CD14-positive monocyte (primary cell): Measurements from ENCODE around the gene SLC26A2. TPM values are rescaled to one million over a fixed set of nuclear protein-coding genes. Genes with fewer than 3 reads are reported as not detected.
A peak's percentile ranks its signal among the peaks of the same experiment; 100 is the strongest.

Source experiments
- DNase-seq, 3 donors: peaks; one replicate each; pipeline ENCODE4 v3.0.0-alpha.2; 2011 to 2022
- H2AFZ ChIP-seq: 2 replicates; pipeline ENCODE4 v1.6.0; 2012; ENCODE audit warnings: mild to moderate bottlenecking, low read depth, low read length, inconsistent platforms; ENCODE audit not compliant: insufficient read depth, poor library complexity, severe bottlenecking
- H3K27ac ChIP-seq, 2 donors: 1 replicate in 1 of 2; 2 replicates in 1 of 2; pipeline ENCODE4 v1.5.1; 2012 to 2013; ENCODE audit warnings: low read length in 2 of 2, control low read depth in 1 of 2, inconsistent platforms in 1 of 2, low read depth in 1 of 2, mild to moderate bottlenecking in 1 of 2
- H3K27me3 ChIP-seq, 2 donors: one replicate each; pipeline versions ENCODE4 v1.6.0 to v1.6.1; 2011 to 2013; ENCODE audit warnings: low read length in 2 of 2; ENCODE audit not compliant: control insufficient read depth in 2 of 2, insufficient read depth in 2 of 2
- H3K36me3 ChIP-seq, 2 donors: replicated peaks in 1 of 2; 1 replicate in 1 of 2; 2 replicates in 1 of 2; pipeline versions ENCODE4 v1.5.1 to v1.6.1; 2012 to 2013; ENCODE audit warnings: low read length in 2 of 2, control low read depth in 1 of 2, inconsistent platforms in 1 of 2, mild to moderate bottlenecking in 1 of 2; ENCODE audit not compliant: insufficient read depth in 2 of 2, control insufficient read depth in 1 of 2
- H3K4me1 ChIP-seq, 2 donors: 1 replicate in 1 of 2; 2 replicates in 1 of 2; pipeline versions ENCODE4 v1.5.1 to v1.6.1; 2012 to 2013; ENCODE audit warnings: low read length in 2 of 2, control low read depth in 1 of 2, inconsistent platforms in 1 of 2, mild to moderate bottlenecking in 1 of 2, moderate library complexity in 1 of 2; ENCODE audit not compliant: insufficient read depth in 2 of 2, control insufficient read depth in 1 of 2
- H3K4me2 ChIP-seq: replicated peaks from 2 replicates; pipeline ENCODE3; 2012; ENCODE audit warnings: low read length, moderate library complexity, mild to moderate bottlenecking; ENCODE audit not compliant: poor library complexity, severe bottlenecking; ENCODE audit errors: extremely low read depth
- H3K4me3 ChIP-seq, 3 experiments: fragments of 200-600 bp in 1 of 3; sonication (generic) in 1 of 3; replicated peaks in 1 of 3; 1 replicate in 2 of 3; 2 replicates in 1 of 3; pipeline ENCODE4 v1.5.1; 2011 to 2013; ENCODE audit warnings: low read length in 3 of 3, mild to moderate bottlenecking in 3 of 3, control low read depth in 2 of 3, low read depth in 2 of 3, inconsistent platforms in 1 of 3, moderate library complexity in 1 of 3
- H3K79me2 ChIP-seq: 2 replicates; pipeline ENCODE4 v1.6.0; 2012; ENCODE audit warnings: mild to moderate bottlenecking, control low read depth, inconsistent platforms, low read length, moderate library complexity; ENCODE audit not compliant: insufficient read depth
- H3K9ac ChIP-seq: 2 replicates; pipeline ENCODE4 v1.6.0; 2017; ENCODE audit warnings: low read length, mild to moderate bottlenecking; ENCODE audit not compliant: insufficient read depth, poor library complexity, severe bottlenecking
- H3K9me3 ChIP-seq, 2 donors: replicated peaks in 1 of 2; 1 replicate in 1 of 2; 2 replicates in 1 of 2; pipeline versions ENCODE4 v1.5.1 to v1.6.1; 2012 to 2013; ENCODE audit warnings: low read length in 2 of 2, control low read depth in 1 of 2; ENCODE audit not compliant: control insufficient read depth in 1 of 2, insufficient read depth in 1 of 2
- H4K20me1 ChIP-seq: 2 replicates; pipeline ENCODE4 v1.6.0; 2012; ENCODE audit warnings: mild to moderate bottlenecking, low read length, control low read depth, moderate library complexity; ENCODE audit not compliant: insufficient read depth
- H3K27ac Mint-ChIP-seq, 7 donors: one replicate each; pipeline ENCODE4 v1.8.0; 2020; ENCODE audit warnings: mild to moderate bottlenecking in 7 of 7, mixed read lengths in 7 of 7, moderate library complexity in 6 of 7, inconsistent platforms in 2 of 7
- H3K27me3 Mint-ChIP-seq, 3 donors: one replicate each; pipeline ENCODE4 v1.8.0; 2021 to 2022; ENCODE audit warnings: low read depth in 3 of 3, mild to moderate bottlenecking in 3 of 3, mixed read lengths in 3 of 3, moderate library complexity in 3 of 3, inconsistent platforms in 1 of 3
- H3K36me3 Mint-ChIP-seq, 2 donors: one replicate each; pipeline ENCODE4 v1.8.0; 2020; ENCODE audit warnings: mixed read lengths in 2 of 2, inconsistent platforms in 1 of 2, mild to moderate bottlenecking in 1 of 2
- H3K4me1 Mint-ChIP-seq: one replicate; pipeline ENCODE4 v1.8.0; 2020; ENCODE audit warnings: mild to moderate bottlenecking, mixed read lengths
- H3K4me3 Mint-ChIP-seq, 2 donors: one replicate each; pipeline ENCODE4 v1.8.0; 2020; ENCODE audit warnings: mild to moderate bottlenecking in 2 of 2, mixed read lengths in 2 of 2, moderate library complexity in 1 of 2
- H3K9me3 Mint-ChIP-seq, 7 donors: one replicate each; pipeline ENCODE4 v1.8.0; 2020 to 2022; ENCODE audit warnings: mixed read lengths in 7 of 7, mild to moderate bottlenecking in 6 of 7, moderate library complexity in 6 of 7, inconsistent platforms in 2 of 7
- WGBS: methylation state at CpG from one replicate; pipeline ENCODE4 v1.1.5; 2013; ENCODE audit warnings: missing lambda C conversion rate; ENCODE audit not compliant: insufficient coverage; 5-methylcytosine and 5-hydroxymethylcytosine counted together
- intact Hi-C, 2 donors: fragments of 100-400 bp; cut with micrococcal nuclease; formaldehyde crosslinking; loops; one replicate each; pipeline versions ENCODE4 v1.15.0 to v1.15.1; 2023
- polyA plus RNA-seq, 3 donors: library from polyadenylated mRNA; depleted of rRNA in 1 of 3; unstranded in 2 of 3; stranded (reverse) in 1 of 3; fragments of 300-500 nt in 2 of 3; fragments of >200 nt in 1 of 3; fragmentation: Illumina TruSeq in 2 of 3; gene quantifications; 1 replicate in 2 of 3; 2 replicates in 1 of 3; pipeline ENCODE4 v1.2.3, GENCODE V29; 2012 to 2021
- TF ChIP-seq, protein P1 (sequence below): fragments of 200-600 bp; IDR thresholded peaks from one replicate; pipeline ENCODE4 v1.8.0; 2022; ENCODE audit warnings: antibody characterized with exemption, mild to moderate bottlenecking

The SLC26A2 gene
- polyA plus RNA-seq, 3 donors, result 1.9 to 3.6 (median 3.1) TPM

- Histone ChIP-seq H4K20me1 (no peaks in the 10 kb centered on the region), H3K9me3 (no peaks in the 10 kb centered on the region), H3K36me3 (no peaks in the 10 kb centered on the region), H3K4me3 (no peak overlapping the region), H3K79me2 (no peaks in the 10 kb centered on the region), H3K4me1 (no peaks in the 10 kb centered on the region), H3K27me3 (no peaks in the 10 kb centered on the region), H2AFZ (peak overlapping the region; percentile 52), H3K9ac (no peak overlapping the region), H3K27ac (no peak overlapping the region), H3K4me2 (peak overlapping the region; percentile 43)
- peaks cover 8% of the 10 kb centered on the region for H3K4me1 Mint-ChIP-seq
- TF ChIP-seq, protein P1, sequence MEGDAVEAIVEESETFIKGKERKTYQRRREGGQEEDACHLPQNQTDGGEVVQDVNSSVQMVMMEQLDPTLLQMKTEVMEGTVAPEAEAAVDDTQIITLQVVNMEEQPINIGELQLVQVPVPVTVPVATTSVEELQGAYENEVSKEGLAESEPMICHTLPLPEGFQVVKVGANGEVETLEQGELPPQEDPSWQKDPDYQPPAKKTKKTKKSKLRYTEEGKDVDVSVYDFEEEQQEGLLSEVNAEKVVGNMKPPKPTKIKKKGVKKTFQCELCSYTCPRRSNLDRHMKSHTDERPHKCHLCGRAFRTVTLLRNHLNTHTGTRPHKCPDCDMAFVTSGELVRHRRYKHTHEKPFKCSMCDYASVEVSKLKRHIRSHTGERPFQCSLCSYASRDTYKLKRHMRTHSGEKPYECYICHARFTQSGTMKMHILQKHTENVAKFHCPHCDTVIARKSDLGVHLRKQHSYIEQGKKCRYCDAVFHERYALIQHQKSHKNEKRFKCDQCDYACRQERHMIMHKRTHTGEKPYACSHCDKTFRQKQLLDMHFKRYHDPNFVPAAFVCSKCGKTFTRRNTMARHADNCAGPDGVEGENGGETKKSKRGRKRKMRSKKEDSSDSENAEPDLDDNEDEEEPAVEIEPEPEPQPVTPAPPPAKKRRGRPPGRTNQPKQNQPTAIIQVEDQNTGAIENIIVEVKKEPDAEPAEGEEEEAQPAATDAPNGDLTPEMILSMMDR, result no peak
- 99% methylated on average over 9 of the region's 14 CpGs for WGBS
- no peak for DNase-seq
- peaks cover 0 to 2% (median 0%) of the 10 kb centered on the region in 7 donors for H3K9me3 Mint-ChIP-seq
- no peaks in the 10 kb centered on the region for H3K36me3 Mint-ChIP-seq
- peaks cover 0 to 3% (median 1%) of the 10 kb centered on the region in 3 donors for H3K27me3 Mint-ChIP-seq
- intact Hi-C loops, result no loop called here
- H3K27ac Mint-ChIP-seq, result no peak overlapping the region
- peak overlapping the region in 1 of 2 donors; percentile 63 for H3K4me3 Mint-ChIP-seq
These were observed 28.5 kb upstream of the SLC26A2 start for GRCh38 chr5:149931992-149932436.

DNA sequence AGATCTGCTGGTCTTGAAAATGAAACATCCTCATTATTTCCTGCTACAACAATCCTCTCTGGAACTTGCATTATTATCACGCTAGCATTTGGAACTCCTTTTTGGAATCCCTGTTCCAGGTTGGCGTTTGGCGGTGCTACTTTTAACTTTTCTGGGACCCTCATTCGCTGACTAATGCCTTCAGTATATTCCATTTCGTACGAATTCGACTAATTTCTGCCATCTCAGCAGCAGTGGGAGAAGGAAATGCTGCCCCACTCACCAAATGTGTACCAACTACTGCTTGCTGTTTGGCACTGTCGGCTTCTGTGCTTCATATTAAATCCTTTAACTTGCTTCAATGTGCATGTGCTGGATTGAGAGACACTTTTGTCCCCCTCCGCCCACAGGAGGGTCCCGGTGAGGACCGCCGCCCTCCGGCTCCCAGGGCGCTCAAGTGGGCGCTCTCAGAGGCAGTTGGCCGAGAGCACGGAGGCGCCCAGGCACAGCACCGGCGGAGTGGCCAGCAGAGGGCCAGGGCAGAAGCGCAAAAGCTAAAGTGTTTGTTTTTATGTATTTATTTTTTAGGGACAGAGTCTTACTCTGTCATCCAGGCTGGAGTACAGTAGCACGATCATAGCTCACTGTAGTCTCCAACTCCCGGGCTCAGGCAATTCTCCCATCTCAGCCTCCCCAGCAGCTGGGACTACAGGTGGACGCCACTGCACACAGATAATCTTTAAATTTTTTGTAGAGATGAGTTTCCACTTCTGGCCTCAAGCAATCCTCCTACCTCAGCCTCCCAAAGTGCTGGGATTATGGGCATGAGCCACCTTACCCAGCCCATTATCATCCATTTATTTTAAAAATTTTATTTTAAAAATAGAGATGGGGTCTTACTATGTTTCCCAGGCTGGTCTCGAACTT lies 27.9 kb upstream of the SLC26A2 start:
- no peak overlapping the region for H3K9ac ChIP-seq
- Mint-ChIP-seq H3K27ac (peak overlapping the region in 1 of 7 donors; percentile 21), H3K27me3 (peaks cover 0 to 3% (median 1%) of the 10 kb centered on the region in 3 donors), H3K9me3 (peaks cover 0 to 2% (median 0%) of the 10 kb centered on the region in 7 donors), H3K4me1 (peaks cover 13% of the 10 kb centered on the region), H3K36me3 (no peaks in the 10 kb centered on the region), H3K4me3 (peak overlapping the region; percentile 51 to 65)
- no peaks in the 10 kb centered on the region for H4K20me1 ChIP-seq
- 79% methylated on average over 21 of the region's 25 CpGs for WGBS
- H3K4me2 ChIP-seq, result peak overlapping the region; percentile 43
- intact Hi-C loops, result no loop called here
- H3K36me3 ChIP-seq, result no peaks in the 10 kb centered on the region
- TF ChIP-seq, protein P1, result peak; percentile 25
- H3K4me1 ChIP-seq, result peaks cover under 1 to 6% of the 10 kb centered on the region in 2 donors
- H3K79me2 ChIP-seq, result no peaks in the 10 kb centered on the region
- no peaks in the 10 kb centered on the region for H3K27me3 ChIP-seq
- peak; percentile 10 to 22 (median 12) for DNase-seq
- H3K4me3 ChIP-seq, result peak overlapping the region in 2 of 3 experiments; percentile 23 to 41
- no peaks in the 10 kb centered on the region for H3K9me3 ChIP-seq
- H2AFZ ChIP-seq, result peak overlapping the region; percentile 52
- H3K27ac ChIP-seq, result no peak overlapping the region
